NCI-H1694 (cell line): ENCODE data around the gene NUTF2.
"Not testable (repeated sequence)": the region's sequence is repeated elsewhere in the genome, so short reads cannot be mapped to it uniquely, and the experiment has no call there.

Source experiments
- DNase-seq: peaks from one replicate; lab custom pipeline; 2025; lab: John Stamatoyannopoulos, UW

NUTF2 gene

GRCh38 chr16:67864044-67864443 lies 17.3 kb downstream of the NUTF2 start:
- DNase-seq, result not testable (repeated sequence)

- DNase-seq, result no peak
Observed at GRCh38 chr16:67864594-67864993, 17.9 kb downstream of the NUTF2 start.

- no peak for DNase-seq
Observed at GRCh38 chr16:67865318-67865717, 18.6 kb downstream of the NUTF2 start.

GRCh38 chr16:67868290-67868689 lies 21.6 kb downstream of the NUTF2 start:
- DNase-seq, result no peak

- no peak for DNase-seq
Observed at GRCh38 chr16:67869653-67870052, 22.9 kb downstream of the NUTF2 start.

GRCh38 chr16:67871256-67871655 lies 24.5 kb downstream of the NUTF2 start:
- no peak for DNase-seq

- no peak for DNase-seq
Observed at GRCh38 chr16:67872131-67872630, 25.4 kb downstream of the NUTF2 start.

GRCh38 chr16:67872631-67873434 lies 26.1 kb downstream of the NUTF2 start, which contains the start of gene EDC4:
Gene EDC4 (plus strand): TSS chr16:67873052. CDS start chr16:67873262, 210 bp downstream.
- DNase-seq, result no peak

- DNase-seq, result no peak
Observed at GRCh38 chr16:67873435-67874370, 27.0 kb downstream of the NUTF2 start.

GRCh38 chr16:67874372-67874771 lies 27.6 kb downstream of the NUTF2 start:
- no peak for DNase-seq

- DNase-seq, result no peak
Observed at GRCh38 chr16:67877064-67877463, 30.3 kb downstream of the NUTF2 start.

- no peak for DNase-seq
Observed at GRCh38 chr16:67878232-67878631, 31.5 kb downstream of the NUTF2 start.

GRCh38 chr16:67878846-67879245 lies 32.1 kb downstream of the NUTF2 start:
- DNase-seq, result no peak

- DNase-seq, result no peak
Observed at GRCh38 chr16:67879462-67879861, 32.7 kb downstream of the NUTF2 start.

GRCh38 chr16:67879936-67880335 lies 33.2 kb downstream of the NUTF2 start:
- no peak for DNase-seq

- DNase-seq, result no peak
Observed at GRCh38 chr16:67880584-67880983, 33.9 kb downstream of the NUTF2 start.

- DNase-seq, result no peak
Observed at GRCh38 chr16:67881621-67882161, 35.0 kb downstream of the NUTF2 start.

GRCh38 chr16:67882374-67883145 lies 35.8 kb downstream of the NUTF2 start:
- no peak for DNase-seq

GRCh38 chr16:67883146-67883871 lies 36.6 kb downstream of the NUTF2 start:
- no peak for DNase-seq

- DNase-seq, result peak; percentile 18
Observed at GRCh38 chr16:67883872-67884261, 37.1 kb downstream of the NUTF2 start.

GRCh38 chr16:67884684-67885083 lies 38.0 kb downstream of the NUTF2 start, which contains the start of gene NRN1L:
Gene NRN1L (plus strand): TSS chr16:67884885. CDS start chr16:67884904, 19 bp downstream.
- DNase-seq, result peak; percentile 77
